PFSK-1 (cell line): Measurements from ENCODE around the gene NPSR1.

Source experiments
- POLR2AphosphoS5 ChIP-seq: IDR thresholded peaks from 2 replicates; pipeline ENCODE4 v1.6.1; 2012; ENCODE audit warnings: low read depth, mild to moderate bottlenecking, control low read depth, low read length, moderate library complexity
- REST ChIP-seq, 2 experiments: IDR thresholded peaks; 2 replicates each; pipeline versions ENCODE4 v1.6.1 to v1.8.0; 2011 to 2012; ENCODE audit warnings: low read depth in 2 of 2, low read length in 2 of 2, control low read depth in 1 of 2, inconsistent platforms in 1 of 2, mild to moderate bottlenecking in 1 of 2, moderate library complexity in 1 of 2; ENCODE audit not compliant: insufficient read depth in 1 of 2
- SIN3A ChIP-seq: IDR thresholded peaks from 2 replicates; pipeline ENCODE4 v1.6.1; 2012; ENCODE audit warnings: mild to moderate bottlenecking, low read length, moderate library complexity, borderline replicate concordance; ENCODE audit not compliant: insufficient read depth
- TAF1 ChIP-seq: IDR thresholded peaks from 2 replicates; pipeline ENCODE4 v1.6.1; 2012; ENCODE audit warnings: low read length, control low read depth, borderline replicate concordance; ENCODE audit not compliant: insufficient read depth

GRCh38 chr7:34622771-34623250 is 35.2 kb upstream of the NPSR1 start:
- TF ChIP-seq SIN3A (no peak), POLR2AphosphoS5 (no peak), TAF1 (no peak), REST (IDR thresholded peaks at IDR 0.05; ENCODE audit: insufficient read depth in 1 of 2, low read depth in 2 of 2, low read length in 2 of 2) (no peak)
